ENCODE data around the gene EVC. TPM values are rescaled to one million over a fixed set of nuclear protein-coding genes. Genes with fewer than 3 reads are reported as not detected.
"Not testable (repeated sequence)": the region's sequence is repeated elsewhere in the genome, so short reads cannot be mapped to it uniquely, and the experiment has no call there.

Gene EVC
- total RNA-seq, 1 donor from 2014 or later, result 126 TPM

DNA sequence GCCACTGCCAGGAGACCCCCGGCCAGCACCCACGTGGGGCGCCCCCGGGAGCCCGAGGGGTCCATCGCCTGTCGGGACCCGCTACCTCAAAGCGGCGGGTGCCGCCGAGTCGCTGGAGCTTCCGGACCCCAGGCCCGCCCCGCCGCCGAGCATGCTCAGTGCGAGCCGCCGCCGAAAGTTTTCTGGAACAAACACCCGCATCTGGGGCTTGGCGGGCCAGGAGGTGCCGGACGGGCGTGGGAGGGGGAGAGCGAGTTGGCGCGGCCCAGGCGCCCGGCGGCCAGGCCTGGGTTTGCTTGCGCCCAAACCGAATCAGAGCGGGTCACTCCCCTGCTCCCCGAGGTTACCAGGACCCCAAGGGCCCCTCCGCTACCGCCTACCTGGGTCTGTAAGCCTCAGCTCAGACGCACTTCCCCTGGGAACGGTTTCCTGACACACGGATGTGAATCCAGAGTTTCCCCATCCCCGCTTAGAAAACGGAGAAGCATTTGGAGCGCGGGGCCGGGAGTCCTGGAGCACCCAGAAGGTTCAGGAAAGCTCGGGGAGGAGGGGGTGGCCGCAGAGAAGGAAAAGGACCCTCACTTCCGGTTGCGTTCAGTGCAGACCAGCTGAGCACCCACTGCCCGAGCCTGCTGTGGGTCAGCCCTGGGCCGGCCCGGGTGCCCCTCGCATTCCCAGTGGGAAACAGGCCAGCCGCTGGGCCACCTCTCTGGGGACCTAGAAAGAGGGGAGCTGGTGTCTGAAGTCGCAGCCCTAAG, 2.4 kb upstream of the EVC start, which contains the start of gene EVC2:
Gene EVC2 (minus strand): TSS at position 111 of the 758 bp plus-strand sequence. CDS start 46 bp downstream, at position 65.
- no peak for DNase-seq (ENCODE audit: low read depth)

DNA sequence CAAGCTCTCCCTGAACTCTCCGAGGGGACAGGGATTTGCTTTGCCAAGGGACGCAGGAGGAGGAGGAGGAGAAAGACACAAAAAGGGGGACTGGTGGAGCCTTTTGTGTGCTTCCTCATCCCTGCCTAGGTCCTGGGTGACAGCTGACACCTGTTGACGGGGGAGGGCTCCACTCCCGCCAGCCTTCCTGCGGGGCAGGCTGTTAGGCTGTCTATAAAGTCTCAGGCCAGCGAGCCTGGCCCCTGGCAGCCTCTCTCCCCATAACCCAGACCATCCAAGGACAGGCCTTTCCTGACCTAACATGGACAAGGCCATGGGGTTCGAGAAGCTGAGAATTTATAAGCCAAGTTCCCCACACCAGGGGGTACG, 1.8 kb upstream of the EVC start:
- no peak for DNase-seq (ENCODE audit: low read depth)

DNA sequence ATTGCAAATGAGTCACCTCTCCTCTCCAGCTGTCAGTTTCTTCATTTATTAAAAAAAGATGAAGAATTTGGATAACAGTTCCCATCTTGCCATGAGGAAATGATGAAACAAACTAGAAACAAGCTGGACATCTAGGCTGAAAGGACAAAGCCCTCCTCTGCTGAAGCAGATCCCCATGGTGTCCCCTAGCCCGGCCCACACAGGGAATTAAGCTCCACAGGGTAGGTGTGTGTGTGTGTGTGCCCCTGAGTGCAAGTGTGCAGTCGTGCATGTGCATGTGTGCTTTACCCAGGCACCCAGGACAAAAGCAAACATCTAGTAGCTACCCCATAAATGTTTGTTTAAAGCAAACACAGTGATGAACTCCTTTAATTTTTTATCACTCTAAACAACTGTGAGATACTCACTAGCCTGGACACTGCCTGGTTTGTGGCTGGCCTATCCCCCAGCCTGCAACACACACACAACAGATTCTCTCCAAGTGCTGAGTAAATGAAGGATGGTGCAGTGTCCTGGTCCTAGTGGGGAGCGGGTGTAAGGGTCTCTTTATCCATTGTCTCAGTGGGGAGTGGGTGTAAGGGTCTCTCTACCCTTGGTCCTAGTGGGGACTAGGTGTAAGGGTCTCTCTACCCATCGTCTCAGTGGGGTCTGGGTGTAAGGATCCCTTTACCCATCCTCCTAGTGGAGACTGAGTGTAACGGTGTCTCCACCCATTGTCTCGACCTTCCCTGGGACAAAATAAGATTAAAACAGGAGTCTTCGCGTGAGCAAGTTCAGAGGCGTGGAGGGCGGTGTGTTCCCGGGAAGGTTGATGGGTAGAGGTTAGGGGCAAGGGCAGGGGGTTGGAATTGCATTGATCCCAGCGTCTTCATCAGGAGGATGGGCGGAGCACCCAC, 688 bp upstream of the EVC start:
- DNase-seq (ENCODE audit: low read depth), result peak; percentile 42

DNA sequence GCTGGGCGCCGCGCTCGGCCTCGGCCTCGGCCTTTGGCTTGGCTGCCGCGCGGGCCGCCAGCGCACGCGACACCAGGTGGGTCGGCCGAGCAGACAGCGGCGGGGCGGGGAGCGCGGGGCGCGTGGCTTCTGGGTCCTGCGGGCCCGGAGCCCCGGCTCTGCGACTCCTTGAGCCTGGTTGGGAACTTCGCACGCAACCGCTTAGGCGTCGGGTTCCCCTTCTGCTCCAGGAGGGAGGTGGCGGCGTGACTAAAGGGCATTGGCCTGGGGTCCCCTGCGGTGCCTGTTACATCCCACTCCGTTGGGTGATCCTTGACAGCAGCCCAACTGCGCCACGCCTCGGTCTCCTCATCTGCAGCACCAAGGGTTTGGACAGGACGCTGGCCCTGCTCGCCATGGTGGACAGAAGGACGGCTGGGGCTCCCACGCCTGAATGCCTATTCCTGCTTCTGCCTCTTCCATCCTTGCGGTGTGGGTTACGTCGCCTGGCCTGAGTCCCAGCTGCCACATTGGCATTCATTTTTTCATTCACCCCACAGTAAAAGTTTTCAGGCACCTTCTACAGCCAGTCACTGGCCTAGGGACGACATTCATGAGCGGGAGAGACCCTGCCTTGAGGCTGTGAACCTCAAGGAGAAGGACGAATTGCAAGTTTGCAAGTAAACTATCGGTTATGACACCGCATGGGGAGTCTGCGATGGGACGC, 631 bp downstream of the EVC start:
- no peak for DNase-seq (ENCODE audit: low read depth)

DNA sequence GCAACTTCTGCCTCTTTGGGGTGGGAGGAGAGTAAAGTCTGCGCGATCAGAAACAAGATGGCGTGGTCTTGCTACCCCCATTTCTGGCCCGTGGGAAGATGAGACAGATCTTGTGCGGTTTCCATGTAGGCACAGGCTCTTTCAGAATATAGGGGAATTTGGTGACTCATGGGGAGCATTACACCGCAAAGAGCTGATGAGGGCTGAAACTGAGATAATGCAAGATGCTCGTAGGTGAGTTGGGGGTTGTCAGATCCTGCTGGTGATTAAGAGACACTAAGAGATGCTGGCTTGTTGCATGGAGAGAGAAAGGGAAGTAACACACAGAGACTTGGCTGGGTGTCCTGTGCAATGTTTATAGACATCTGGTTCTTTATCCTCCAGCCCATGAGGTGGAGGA, 1.5 kb downstream of the EVC start:
- peak; percentile 74 for DNase-seq (ENCODE audit: low read depth)

DNA sequence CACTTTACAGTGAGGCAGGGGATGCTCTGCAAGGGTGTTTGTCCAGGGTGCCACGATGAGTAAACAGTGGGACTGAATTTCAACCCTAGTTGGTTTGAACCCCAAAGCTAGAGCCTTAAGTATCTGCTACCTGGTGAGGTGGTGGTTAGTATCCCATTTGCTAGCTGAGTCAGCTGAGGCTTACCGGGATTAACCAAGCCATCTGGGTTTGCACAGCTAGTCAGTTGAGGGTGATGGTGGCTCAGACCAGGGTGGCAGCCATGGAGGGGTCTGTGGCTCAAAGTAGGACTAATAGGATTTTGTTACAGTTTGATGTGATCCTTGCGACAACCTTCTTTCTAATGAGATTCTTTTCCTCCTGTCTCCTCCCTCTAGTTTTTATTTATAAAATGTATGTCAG, 1.9 kb downstream of the EVC start:
- no peak for DNase-seq (ENCODE audit: low read depth)

DNA sequence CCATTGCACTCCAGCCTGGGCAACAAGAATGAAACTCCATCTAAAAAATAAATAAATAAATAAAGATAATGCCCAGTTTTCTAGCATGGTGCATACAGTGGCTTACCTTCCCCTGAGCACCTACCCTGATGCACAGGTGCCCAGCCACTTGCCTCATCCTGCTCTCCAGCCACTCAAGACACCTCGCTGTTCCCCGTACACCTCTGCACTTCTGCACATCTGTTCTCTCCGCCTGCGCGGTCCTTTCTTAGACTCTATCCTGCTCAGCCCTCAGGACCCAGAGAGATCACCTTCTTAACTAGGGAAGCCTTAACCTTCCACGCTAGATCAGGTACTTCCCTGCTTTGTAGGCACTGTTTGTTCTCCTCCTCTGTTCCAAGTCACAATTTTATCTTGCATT, 2.9 kb downstream of the EVC start:
- no peak for DNase-seq (ENCODE audit: low read depth)

DNA sequence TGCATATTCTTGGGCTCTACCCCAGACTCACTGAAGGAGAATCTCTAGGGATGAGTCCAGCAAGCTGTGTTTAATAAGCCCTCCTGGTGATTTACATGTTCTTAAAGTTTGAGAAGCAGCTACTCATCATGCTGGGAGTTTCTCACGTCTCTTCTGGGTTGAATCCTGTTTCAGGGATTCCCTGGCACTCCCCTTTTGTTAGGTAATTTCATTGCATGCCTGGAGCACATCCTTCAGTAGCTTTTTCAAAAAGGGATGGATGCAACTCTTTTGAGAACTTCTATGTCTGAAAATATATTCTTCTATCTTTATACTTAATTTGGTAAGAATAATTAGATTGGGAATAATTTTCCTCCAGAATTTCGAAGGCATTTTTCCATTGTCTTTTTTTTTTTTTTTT, 4.4 kb downstream of the EVC start:
- no peak for DNase-seq (ENCODE audit: low read depth)

DNA sequence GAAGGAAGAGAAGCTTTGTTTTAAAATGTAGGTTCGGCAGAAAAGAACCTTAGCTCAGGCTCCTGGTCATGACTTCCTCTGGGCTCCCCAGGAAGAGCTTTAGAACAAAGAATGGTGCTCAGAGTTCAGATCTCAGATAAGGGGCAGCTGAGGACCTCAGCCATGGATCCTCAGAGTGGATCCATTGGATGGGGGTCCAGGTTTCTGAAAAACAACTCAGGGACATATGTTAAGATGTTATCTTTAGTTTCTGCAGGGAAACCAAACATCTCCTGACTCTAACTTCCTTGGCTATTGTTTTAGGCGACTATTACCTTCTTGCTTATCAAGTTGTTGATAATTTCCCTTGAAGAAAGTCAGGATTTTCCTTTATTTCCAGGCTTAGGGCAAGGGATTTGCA, 5.4 kb downstream of the EVC start:
- no peak for DNase-seq (ENCODE audit: low read depth)

DNA sequence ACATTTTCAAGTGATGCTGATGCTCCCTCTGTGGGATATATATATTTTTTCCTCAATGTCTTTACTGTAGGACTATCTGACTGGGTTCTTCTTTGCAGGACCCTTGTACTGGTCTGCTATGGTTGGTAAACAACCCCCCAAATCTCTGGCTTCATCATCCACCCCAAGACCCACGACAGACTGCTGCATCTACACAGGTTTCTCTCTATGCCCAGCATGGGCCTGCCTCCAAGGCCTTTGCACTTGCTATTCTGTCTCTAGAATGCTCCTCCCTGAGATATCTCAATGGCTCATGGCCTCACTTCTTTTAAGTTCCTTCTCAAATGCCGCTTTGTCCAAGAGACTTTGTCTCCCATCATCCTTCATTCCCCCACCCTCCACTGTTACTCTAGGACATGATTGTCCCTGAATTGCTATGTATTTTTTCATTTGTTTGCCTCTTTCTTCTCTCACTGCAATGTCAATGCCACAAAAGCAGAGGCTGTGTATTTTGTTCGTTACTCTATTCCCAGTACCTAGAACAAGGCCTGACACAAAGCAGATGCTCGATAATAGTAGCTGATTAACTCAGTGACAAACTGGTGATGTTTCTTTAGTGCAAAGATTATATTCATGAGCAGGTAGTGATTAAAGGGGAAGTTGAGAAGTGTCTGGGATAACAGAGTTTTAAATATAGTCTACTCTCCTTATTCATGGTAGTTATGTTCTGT, 6.6 kb downstream of the EVC start:
- peak; percentile 34 for DNase-seq (ENCODE audit: low read depth)

DNA sequence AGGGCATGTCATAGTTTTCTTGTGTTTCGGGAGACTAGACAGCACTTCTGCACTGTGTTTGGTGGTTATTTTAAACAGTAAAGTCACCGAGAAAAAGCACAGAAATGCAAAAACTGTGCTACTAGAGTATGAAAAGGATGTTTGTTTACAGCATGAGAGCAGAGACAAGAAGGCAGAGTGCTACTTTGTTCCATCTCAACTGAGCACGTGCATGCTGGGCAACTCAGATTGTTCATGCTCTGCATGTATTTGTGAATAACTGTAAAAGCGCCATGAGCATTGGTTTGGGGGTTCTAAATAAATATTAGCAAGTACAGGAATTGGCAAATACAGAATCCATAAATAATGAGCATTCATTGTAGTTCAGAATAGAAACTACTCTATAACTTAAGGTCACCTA, 7.4 kb downstream of the EVC start:
- no peak for DNase-seq (ENCODE audit: low read depth)

DNA sequence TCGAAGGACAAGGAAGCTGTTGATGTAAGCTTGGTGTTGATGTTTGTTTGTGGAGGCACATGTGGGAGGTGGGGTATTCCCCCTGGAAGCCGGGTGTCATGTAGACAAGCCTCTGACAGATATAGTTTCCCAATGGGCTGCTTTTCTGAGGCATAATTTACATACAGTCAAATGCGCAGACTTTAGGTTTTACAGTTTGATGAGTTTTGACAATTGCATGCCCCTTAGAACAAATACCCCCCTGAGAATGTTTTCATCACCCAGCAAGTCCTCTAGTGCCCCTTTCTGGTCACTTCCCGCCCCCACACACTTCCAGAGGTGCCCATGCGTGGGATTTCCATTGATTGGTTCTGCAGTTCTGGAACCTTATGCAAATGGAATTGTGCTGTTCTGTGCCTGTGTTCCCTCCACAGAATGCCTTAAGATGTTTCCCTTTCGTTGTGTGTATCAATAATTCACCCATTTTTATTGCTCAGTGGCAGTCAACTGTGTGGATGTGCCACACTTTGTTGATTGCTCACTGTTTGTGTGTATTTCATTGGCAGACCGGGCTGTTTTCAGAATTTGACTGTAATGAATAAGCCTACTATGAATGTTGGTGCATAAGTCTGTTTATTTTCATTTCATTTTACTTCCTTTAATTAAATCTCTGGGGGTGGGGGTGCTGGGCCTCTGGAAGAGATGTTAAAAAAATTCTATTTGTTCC, 8.5 kb downstream of the EVC start:
- peak; percentile 97 for DNase-seq (ENCODE audit: low read depth)

DNA sequence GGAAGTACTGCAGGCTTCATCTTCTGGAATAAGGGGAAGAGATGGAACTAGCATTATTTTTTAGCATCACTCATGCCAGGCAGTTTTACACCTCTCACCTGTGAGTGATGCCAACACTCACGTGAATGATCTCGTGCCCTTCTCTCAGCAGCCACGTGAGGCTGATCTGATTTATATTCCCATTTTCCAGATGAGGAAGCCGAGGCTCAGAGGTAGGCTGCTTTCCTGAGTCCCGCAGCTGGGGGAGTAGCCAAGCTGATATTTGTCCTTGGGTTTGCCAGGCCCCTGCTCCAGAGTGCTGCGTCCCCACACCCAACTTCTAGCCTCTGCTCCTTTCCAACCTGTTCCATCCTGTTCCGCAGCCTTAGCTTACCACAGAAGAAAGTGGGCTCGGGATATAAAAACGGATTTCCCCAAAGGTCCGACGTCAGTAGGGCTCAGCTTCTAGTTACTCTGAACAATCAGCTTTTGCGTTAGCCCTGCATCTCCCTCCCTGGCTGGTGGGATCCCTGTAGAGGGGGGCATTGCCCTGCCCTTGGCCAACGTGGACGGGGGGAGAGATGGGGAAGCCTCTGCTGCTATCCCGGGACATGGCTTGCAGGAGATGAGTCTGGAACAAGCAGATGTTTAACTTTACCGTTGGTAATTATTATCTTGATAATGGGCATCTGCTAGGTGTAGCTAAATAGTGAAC, 9.3 kb downstream of the EVC start:
- DNase-seq (ENCODE audit: low read depth), result no peak

DNA sequence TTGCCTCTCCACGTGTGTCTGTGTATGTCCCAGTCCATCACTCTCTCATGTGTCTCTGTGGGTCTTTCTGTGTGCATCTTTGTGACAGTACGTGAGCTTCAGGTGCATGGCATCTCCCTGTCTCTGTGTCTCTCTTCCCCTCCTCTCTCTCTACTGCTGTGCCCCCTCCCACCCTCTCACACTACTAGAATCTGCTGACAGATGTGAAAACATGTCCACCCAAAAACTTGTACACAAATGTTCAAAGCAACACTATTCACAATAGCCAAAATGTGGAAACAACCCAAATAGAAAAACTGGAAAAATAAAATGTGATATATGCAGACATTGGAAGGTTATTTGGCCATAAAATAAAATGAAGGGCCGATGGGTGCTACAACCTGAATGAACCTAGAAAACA, 10.0 kb downstream of the EVC start:
- DNase-seq (ENCODE audit: low read depth), result no peak

DNA sequence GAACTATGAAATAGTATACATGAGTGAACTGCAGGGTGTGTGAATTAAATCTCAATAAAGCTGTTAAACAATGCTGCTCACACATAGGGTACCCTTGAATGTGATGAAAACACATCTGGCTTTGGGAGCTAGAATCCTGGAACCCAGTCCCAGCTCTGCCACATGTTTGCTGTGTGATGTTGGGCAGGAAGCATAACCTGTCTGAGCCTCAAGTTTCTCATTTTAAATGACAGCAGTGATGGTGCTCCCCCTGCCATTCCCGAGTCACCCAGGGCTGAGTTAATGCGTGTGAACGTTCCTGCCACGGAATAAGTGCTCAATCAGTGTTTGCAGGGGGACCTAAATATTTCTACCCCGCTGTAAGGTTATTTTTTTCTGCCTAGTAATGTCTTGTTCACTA, 10.9 kb downstream of the EVC start:
- DNase-seq (ENCODE audit: low read depth), result no peak

DNA sequence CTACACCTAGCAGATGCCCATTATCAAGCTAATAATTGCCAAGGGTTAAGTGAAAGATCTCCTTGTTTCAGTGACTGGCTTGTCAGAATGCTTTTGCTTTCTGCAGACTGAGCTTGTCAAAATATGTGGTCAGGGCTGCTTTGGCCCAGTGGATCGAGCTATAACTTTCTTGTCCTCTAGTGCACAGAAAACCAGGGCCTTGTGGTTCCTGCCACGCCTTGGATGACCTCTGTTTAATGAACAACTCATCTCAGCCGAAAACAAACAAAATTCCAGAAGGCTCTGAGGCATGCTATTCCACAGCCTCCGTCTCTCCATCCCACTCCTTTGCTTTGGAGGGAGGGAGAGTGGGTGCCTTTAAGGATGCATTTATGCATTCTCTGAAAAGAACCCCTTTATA, 11.3 kb downstream of the EVC start:
- DNase-seq (ENCODE audit: low read depth), result peak; percentile 100

DNA sequence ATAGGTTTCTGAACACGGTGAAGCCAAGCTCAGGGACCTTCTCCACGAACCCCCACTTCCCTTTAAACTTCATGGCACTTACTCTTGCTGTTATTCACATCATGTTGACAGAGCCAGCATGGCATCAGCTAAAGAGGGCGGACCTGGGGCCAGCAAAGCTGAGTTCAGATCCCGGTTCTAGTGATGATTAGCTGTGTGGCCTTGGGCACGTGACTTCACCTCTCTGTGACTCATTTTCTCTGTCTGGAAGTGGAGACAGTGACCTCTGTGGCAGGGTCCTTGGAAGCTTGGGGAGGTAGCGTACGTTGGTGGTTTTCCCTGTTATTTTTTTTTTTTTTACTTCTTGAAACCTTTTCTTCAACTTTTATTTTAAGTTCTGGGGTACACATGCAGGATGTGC, 13.4 kb downstream of the EVC start:
- peak; percentile 88 for DNase-seq (ENCODE audit: low read depth)

DNA sequence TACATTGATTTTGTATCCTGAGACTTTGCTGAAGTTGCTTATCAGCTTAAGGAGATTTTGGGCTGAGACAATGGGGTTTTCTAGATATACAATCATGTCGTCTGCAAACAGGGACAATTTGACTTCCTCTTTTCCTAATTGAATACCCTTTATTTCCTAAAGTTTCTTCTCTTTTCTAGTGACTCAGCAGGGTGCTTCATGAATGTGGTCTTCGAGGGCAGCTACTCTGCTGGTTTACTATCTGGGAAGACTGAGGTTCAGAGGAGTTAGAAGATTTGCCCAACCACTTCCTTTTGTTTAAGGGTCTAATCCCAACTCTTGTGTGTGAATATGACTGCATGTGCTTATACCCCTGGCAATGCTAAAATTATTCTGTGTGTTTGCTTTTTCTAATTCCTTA, 17.4 kb downstream of the EVC start:
- not testable (repeated sequence) for DNase-seq (ENCODE audit: low read depth)

DNA sequence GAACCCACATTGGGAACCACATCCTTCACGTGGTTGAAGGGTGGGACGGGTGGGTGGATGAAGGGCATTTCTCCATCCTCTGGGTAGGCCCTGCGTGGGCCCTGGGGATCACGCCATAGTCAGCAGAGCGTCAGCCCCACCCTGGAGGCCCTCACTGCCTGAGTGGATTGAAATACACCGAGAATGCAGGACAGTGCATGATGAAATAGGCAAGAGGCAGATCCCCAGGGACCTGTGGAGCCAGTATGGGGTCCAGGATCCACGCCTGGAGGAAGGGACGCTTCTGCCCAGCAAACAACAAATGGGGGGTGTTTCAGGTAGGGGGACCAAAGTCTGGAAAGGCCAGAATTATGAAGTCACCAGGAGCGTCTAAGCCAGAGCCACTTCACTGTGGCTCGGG, 19.4 kb downstream of the EVC start:
- DNase-seq (ENCODE audit: low read depth), result no peak

Data from renal cortical epithelial cell (primary cell).